Left lobe of liver (tissue), 2 donors: ENCODE measurements around the gene PIGM. TPM values are rescaled to one million over a fixed set of nuclear protein-coding genes. Genes with fewer than 3 reads are reported as not detected.

Experiments
- ATAC-seq: fragments of 200-7000 bp; cut with Tn5 transposase; one replicate; pipeline ENCODE4 v1.9.1; 2020; ENCODE audit warnings: mild to moderate bottlenecking, moderate library complexity
- DNase-seq: peaks from one replicate; pipeline ENCODE4 v3.0.0-alpha.2; 2020; ENCODE audit warnings: low spot score
- total RNA-seq: library from RNA; stranded (reverse); gene quantifications from one replicate; pipeline ENCODE4 v1.2.1, GENCODE V29; 2021
- donor health status: DM: no; HTN: no; CAD: no; lungs with moderate emphysema.
- donor health status: DM: no; HTN: yes; CAD: no.

The PIGM gene
- 3.4 TPM for total RNA-seq

GRCh38 chr1:160031365-160032164, at the start of gene PIGM:
Gene PIGM (minus strand): TSS chr1:160031990. CDS start chr1:160031739, 251 bp downstream.
- DNase-seq (peak; percentile 97), ATAC-seq (peak; percentile 96)

GRCh38 chr1:160081261-160081936, 49.6 kb upstream of the PIGM start, which contains the start of gene KCNJ9:
Gene KCNJ9 (plus strand): TSS chr1:160081538. CDS start chr1:160084031, 2,493 bp downstream.
- DNase-seq (no peak), ATAC-seq (no peak)

DNA sequence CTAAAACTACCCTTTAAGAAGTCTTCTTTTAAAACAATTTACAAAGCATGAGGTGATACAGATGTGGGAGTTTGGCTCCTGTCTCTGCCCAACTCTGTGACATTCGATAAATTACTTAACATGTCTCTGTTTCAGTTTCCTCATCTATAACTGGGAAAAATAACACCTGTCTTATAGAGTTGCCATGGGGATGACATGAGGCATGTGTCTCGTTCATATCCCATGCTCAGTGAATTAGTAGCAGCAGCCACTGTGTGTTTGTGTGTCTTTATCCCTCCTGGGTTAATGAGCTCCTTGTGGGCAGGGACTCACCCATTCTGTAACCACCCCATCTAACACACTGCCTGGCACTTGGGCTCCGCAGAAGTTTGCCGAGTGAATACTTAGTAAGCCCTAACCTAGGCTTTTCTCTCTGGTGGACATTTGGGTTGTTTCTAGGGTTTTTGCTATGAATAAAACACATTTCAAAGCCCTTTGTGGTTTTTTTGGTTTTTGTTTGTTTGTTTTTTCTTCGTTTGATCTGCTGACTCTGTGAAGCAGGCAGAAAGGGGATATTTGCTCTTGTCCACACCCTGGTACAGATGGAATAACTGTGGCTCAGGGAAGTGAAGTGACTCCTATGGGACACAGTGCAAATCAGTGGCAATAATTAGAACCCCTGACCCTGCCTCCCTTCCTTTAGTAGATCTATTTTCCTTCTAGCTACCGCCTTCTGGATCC, 48.8 kb upstream of the PIGM start:
- DNase-seq = no peak

DNA sequence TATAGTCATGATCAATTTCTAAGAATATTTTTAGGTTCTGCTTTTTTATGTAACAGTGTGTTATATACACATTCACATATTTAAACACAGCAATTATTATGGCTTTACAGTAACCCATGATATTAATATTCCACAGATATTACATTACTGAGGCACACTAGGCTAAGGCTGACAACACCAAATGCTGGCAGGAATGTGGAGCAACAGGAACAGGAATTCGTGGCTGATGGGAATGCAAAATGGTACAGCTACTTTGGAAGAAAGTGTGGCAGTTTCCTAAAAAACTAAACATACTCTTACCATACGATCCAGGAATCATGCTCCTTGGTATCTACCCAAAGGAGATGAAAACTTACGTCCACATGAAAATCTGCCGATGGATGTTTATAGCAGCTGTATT, 47.7 kb upstream of the PIGM start:
- DNase-seq (no peak), ATAC-seq (no peak)

More for the DNA sequence above, 48.8 kb upstream of the PIGM start:
- no peak for ATAC-seq

DNA sequence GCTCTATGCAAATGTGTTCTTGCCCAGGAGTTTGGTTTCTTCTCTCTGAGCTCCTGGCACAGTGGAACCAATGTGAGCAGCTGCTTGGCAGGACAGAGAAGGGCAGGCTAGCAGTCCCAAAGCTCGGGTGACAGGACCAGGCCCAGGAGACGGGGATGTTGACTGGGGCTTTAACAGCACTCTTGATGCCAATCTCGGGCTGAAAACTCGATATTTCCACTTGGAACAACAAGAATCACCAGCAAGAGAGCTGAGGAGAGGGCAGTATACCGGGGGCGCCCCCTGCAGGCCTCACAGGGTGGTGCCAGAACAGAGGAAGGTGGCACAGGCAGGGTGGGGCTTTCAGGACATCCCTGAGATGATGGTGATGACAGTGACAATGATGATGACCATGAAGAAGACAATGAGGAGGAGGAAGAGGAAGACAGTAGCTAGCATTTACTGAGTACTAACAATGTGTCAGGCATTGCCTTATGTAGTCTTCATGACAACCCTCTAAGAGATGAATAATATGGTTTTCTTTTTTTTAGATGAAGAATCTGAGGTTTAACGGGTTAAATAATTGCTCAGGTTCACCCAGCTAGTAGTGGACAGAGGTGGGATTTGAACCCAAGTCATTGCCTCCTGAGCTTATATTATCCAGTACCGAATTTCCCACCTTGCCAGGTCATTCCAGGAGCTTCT, 46.9 kb upstream of the PIGM start:
- DNase-seq (no peak), ATAC-seq (peak; percentile 87)

DNA sequence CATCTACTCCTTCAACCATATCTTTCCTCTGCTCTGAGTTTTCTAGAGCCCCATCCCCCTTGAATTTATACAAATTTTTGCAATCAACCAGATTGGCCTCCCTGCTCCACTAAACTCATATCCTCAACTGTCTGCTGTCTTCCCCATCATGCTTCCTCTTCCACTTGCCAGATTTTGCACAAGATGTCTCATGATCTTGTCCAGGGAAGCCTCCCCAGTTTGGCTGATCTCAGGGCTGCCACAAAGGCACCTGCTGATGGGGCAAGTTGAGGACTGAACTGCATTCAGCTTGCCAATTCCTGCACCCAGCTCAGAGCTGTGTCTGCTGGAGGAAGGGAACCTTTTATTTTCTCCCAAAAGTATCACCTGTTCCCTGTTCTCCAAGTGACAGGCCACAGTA, 45.7 kb upstream of the PIGM start:
- DNase-seq (no peak), ATAC-seq (no peak)

DNA sequence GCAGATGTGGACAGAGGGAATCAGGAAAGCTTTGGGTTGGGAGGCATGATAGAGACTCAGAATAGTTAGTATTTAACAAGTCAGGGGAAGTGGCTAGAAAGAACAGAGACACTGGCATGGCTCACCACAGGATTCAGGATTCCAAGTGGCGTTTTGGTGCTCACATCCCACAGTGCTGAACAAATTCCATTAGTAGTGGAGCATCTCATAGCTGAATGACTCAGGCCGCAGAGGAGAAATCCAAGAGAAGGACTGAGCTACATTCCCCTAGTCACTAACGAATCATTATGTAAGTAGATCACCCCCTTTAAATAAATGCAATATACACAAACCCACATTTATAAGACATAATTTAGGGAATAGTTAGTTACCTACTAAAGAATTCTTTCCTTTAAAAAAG, 44.5 kb upstream of the PIGM start:
- ATAC-seq (no peak), DNase-seq (no peak)

GRCh38 chr1:160075836-160076235, 44.0 kb upstream of the PIGM start:
- ATAC-seq (no peak), DNase-seq (no peak)

GRCh38 chr1:160074865-160075264, 43.1 kb upstream of the PIGM start:
- DNase-seq (no peak), ATAC-seq (no peak)

DNA sequence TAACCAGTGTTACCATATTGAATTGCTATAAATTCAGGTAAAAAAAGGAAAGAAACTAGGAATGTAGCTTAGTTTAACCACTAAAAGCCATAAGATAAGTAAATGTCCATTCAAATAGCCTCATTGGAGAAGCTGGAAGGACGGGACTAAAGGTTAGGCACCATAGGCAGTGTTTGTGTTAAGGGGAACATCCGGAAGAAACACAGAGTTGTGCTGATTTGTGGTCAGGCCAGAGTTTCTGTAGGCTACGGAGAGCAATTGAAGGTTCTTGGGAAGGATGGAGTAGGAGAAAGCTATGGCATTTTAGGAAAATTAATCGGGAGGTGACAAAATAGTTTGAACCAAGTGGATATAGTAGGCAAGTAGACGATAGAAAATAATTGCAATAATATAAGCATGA, 39.5 kb upstream of the PIGM start:
- no peak for ATAC-seq
- no peak for DNase-seq

DNA sequence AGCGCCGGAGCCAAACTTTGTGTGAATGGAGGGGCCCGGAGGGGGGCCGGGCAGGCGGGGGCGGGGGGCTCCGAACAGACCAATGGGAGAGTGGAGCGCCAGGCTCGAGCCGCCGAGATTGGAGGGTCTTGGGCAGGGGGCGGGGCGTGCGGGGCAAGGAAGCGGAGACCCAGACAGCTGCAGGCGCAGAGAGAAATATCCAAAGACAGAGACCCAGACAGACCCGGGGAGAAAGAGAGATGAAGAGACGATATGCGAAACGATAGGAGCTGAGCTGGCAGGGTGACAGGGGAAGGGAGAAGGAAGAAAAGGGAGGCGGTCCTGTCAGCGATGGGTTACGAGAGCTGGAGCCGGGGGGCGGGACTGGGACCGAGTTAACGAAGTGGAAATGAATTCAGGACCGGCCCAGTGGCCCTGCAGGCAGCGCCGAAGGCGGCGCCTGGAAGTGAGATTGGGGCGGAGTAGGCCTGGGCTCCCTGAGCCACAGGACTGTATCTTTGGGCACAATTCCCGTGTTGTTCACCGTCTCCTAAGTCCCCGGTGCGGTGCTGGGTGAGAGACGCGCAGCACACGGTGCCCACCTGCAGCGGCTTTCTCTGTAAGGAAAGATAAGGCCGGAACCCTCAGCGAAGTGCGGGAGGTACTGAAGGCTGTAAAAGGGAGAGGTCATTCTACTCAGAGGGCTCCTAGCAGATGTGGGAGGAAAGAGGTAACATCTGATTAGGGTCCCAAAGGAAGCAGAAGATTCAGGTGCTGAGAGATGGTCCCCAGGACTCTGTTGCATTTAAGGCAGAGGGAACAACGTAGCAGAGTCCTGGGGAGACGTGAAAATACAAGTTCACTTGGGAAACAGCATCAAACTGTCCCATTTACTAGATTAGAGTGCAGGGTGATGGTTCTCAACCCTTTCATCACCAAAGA, 38.7 kb upstream of the PIGM start:
- DNase-seq (peak; percentile 60), ATAC-seq (peak; percentile 79)

- no peak for ATAC-seq
- DNase-seq = no peak
Observed at GRCh38 chr1:160069460-160070231, 37.9 kb upstream of the PIGM start, which contains the start of gene KCNJ10. Gene KCNJ10 (minus strand): TSS chr1:160070160. CDS start chr1:160042532, 27,628 bp downstream.

- no peak for DNase-seq
- no peak for ATAC-seq
Observed at GRCh38 chr1:160068225-160068624, 36.4 kb upstream of the PIGM start.

DNA sequence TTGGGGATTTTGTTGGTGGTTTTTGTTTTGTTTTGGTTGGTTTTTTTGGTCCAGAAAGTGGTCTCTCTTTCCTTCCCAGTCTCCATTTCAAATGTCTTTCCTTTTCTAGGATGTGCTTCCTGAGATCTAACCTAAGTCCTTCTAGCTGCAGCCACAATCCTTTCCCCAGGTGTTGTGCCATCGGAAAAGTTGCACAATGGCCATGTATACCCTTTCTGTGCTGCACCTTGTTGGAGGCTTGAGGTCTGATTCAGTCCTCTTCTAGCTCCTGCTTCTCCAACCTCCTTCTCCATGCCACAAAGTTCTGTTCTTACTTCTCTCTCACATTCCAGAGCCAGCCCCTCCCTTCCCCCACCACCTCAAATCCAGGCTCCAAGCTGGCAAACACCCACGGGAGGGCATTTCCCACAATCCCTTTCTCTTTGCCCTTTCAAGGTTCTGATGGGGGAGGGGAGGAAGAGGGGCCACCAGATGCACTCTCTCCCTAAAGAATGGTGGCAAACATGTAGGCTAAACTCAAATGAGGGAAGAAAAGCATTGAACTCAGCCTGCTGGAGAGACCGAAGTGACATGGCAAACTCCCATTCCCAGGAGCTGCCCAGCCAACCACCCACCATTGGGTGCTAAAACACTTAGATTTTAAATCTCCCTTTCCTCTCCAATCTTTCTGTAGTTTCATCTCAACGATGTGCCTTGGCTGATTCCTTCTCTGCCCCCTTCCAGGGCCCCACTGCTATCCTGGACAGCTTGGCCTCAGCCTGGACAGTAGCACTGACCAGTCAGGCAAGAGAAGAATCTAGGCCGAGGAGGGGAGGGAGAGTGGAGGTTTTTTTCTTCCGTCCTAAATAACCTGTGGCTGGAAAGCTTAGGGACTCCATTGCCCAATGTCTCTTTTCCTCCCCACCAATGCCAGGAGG, 35.3 kb upstream of the PIGM start:
- ATAC-seq (no peak), DNase-seq (no peak)

- no peak for DNase-seq
- no peak for ATAC-seq
Observed at GRCh38 chr1:160064746-160065145, 33.0 kb upstream of the PIGM start.

DNA sequence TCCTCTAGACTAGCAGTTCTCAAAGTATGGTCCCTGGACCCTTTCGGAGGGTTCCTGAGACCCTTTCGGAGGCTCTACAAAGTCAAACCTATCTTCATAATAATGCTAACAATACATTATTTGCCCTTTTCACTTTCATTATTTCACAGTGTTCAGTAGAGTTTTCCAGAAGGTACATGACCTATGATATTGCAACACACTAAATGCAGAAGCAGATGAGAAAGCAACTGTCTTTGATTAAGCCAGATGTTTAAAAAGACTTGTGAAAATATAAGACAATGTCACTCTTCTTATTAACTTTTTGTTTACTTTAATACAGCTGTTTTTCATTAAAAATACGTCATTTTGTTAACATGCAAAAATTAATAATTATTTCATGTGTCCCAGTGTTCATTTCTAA, 32.4 kb upstream of the PIGM start:
- ATAC-seq = peak; percentile 58
- DNase-seq = no peak

- no peak for ATAC-seq
- DNase-seq = no peak
Observed at GRCh38 chr1:160063176-160063575, 31.4 kb upstream of the PIGM start.

GRCh38 chr1:160062230-160062532, 30.4 kb upstream of the PIGM start:
- ATAC-seq (no peak), DNase-seq (no peak)
